ENCODE measurements around the gene CDKN2AIPNL. TPM values are rescaled to one million over a fixed set of nuclear protein-coding genes. Genes with fewer than 3 reads are reported as not detected.
"Not testable (repeated sequence)": the region's sequence is repeated elsewhere in the genome, so short reads cannot be mapped to it uniquely, and the experiment has no call there.

CDKN2AIPNL gene
- total RNA-seq, 1 experiment from 2014 or later = 75.7 TPM

DNA sequence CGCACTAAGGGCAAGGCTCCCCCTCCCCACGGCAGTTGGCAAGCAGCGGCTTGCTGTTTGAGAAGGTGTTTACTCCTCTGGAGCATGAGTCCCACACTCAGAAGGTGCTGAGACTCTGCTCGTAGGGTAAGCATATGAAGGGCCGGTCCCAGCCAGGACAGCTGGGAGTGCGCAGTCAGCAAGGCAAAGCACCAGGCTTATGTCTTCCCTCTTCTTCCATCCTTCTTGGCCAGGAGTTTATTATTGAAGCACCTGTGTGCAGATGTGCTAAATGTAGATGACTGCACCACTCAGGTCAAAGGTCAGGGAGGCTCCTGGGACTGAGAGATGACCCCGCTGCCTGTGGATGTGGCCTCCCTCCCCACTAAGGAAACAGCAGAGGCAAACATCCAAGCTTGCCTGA lies 27.0 kb upstream of the CDKN2AIPNL start:
- DNase-seq (ENCODE audit: low read depth) = no peak

DNA sequence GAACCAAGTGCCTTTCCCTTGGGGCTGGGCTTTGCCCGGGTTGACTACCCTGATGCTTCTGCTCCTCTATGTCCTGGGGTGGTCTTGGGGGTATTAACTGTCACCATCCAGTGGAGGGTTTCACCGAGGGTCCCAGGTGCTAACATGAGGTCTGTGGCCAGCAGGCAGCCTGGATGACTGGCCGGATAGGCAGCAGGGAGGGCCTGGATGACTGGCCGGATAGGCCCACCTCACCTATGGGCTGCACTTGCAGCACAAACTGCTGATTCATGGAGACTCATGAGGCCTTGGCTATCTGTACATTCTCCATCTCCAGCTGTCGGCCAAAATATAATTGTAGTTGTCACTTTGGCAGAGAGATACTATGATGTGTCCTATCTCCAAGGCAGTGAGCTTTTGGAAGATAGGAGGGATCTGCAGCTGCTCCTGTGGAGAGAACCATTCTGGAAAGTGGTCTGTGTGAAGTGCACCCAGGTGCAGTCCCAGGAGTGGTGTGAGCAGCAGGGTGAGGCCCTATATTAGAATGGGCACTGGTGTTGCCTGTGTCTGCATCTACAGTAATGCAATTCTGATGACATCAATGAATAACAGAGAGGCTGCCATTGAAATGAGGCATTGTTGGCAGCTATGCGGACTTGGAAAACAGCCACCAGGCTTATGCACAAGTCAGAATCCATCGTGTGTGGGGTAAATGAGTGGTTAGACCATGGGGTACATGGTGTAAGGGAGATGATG lies 26.3 kb upstream of the CDKN2AIPNL start:
- DNase-seq (ENCODE audit: low read depth) = peak; percentile 60

DNA sequence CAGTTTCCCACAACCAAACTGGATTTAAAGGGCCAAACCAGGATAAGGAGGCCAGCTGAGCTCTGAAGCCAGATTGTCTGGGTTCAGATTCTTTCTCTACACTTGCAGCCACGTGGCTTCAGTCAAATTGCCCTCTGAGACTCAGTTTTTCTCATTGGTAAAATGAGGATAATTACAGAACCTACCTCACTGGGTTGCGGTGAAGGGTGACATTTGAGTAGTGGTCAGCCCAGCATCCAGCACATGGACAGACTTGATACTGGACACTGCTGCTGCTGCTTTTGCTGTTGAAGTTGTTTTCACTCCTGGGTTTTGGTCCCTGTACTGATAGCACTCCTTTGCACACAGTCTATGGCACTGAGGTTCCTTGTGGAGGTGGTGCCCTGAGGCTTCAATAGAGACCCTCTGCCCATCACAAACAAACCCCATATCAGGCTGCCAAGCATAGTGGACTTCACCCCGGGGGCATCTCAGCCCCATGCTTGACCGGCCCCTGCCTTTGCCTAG lies 25.7 kb upstream of the CDKN2AIPNL start:
- peak; percentile 19 for DNase-seq (ENCODE audit: low read depth)

DNA sequence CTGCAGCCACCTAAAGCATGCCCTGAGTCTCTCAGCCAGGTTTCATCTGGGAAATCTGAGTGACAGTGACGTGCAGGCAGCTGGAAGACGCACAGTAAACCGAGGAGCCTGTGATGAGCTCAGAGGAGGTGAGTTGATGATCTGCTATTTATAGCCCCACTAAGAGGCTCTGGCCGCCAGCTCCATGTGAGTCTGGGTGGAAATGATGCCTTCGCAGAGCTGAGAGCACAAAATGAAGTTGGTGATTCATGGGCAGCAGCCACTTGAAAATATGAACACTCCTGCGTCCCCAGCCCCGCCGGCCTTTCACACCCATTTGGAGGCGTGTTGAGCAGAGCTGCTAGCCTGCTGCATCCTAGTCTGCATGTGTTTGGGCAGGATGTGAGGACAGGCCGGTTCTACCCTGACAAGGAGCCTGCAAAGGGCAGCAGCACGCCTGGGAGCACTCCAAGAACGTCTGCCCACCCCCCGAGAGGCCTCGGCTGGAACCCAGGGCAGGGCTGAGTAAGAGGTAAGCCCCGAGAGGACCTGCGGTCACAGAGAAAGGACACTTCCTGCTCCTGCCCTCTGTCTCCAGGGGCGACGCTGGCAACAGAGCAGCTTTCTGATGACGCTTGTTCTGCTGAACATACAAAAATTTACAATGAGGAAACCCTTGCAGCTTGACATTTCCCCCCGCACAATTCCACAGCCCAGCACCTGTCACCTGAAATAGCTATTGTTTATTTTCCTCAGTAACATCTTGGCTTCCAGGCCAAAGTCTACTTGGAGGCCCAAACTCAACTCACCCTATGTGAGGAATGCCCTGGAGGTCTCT lies 25.1 kb upstream of the CDKN2AIPNL start:
- DNase-seq (ENCODE audit: low read depth) = peak; percentile 92

GRCh38 chr5:134435560-134435959 lies 23.9 kb upstream of the CDKN2AIPNL start:
- DNase-seq (ENCODE audit: low read depth) = peak; percentile 70

- DNase-seq (ENCODE audit: low read depth) = peak; percentile 65
Measured at GRCh38 chr5:134432677-134433359, 21.1 kb upstream of the CDKN2AIPNL start.

- DNase-seq (ENCODE audit: low read depth) = no peak
Measured at GRCh38 chr5:134432174-134432573, 20.5 kb upstream of the CDKN2AIPNL start.

- no peak for DNase-seq (ENCODE audit: low read depth)
Measured at GRCh38 chr5:134430001-134430569, 18.4 kb upstream of the CDKN2AIPNL start.

DNA sequence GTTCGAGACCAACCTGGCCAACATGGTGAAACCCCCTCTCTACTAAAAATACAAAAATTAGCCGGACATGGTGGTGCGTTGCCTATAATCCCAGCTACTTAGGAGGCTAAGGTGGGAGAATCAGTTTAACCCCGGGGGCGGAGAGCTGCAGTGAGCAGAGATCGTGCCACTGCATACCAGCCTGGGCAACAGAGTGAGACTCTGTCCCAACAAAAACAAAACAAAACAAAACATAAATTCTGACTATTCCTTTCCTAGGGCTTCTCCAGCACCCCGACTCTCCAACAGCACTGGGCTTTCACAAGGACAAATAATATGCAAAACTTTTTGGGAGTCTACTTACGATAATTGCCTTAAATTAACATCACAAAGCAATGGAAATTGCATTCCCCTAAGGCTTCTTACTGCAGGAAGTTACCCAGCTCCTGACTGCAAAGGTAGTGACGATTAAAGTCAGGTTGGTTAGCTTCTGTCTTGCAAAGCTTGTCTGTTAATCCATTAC lies 15.9 kb upstream of the CDKN2AIPNL start:
- no peak for DNase-seq (ENCODE audit: low read depth)

DNA sequence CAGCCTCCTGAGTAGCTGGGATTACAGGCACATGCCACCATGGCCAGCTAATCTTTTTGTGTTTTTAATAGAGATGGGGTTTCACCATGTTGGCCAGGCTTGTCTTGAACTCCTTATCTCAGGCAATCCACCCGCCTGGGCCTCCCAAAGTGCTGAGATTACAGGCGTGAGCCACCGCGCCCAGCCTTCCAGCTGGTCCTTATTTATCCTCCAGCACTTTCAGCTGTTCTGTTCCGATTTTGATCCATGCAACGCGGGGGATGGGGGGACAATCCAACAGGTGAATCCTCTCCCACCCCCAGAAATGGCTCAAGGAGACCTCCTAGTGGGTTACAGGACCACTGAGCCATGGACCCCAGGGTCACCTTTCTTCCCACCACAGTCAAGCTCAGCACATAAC lies 14.7 kb upstream of the CDKN2AIPNL start:
- DNase-seq (ENCODE audit: low read depth) = no peak

GRCh38 chr5:134423376-134423775 lies 11.7 kb upstream of the CDKN2AIPNL start:
- no peak for DNase-seq (ENCODE audit: low read depth)

- no peak for DNase-seq (ENCODE audit: low read depth)
Measured at GRCh38 chr5:134422791-134423365, 11.2 kb upstream of the CDKN2AIPNL start.

GRCh38 chr5:134421038-134421437 lies 9.4 kb upstream of the CDKN2AIPNL start:
- not testable (repeated sequence) for DNase-seq (ENCODE audit: low read depth)

- no peak for DNase-seq (ENCODE audit: low read depth)
Measured at GRCh38 chr5:134420343-134420742, 8.7 kb upstream of the CDKN2AIPNL start.

GRCh38 chr5:134418958-134419357 lies 7.3 kb upstream of the CDKN2AIPNL start:
- DNase-seq (ENCODE audit: low read depth) = no peak

GRCh38 chr5:134417707-134418106 lies 6.0 kb upstream of the CDKN2AIPNL start:
- DNase-seq (ENCODE audit: low read depth) = no peak

DNA sequence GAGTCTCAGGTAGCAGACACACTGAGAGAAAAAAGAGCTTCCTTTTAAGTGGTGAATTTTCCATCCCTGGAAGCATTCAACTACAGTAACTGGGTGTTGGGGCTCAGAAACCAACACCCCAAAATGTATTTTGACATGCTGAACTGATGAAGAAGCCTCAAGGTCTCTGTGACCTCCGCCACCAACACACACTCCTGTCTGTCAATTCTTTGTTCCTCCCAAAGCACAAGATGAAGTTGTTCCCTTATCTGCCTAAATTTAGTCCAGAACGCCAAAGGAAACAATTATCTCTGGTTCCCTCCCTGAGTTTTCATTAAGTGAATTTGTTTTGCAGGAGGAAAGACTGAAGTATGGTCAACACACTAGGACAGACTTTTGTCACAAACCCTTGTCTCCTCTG lies 1.4 kb upstream of the CDKN2AIPNL start:
- no peak for DNase-seq (ENCODE audit: low read depth)

- no peak for DNase-seq (ENCODE audit: low read depth)
Measured at GRCh38 chr5:134411228-134411545, 494 bp downstream of the CDKN2AIPNL start.

GRCh38 chr5:134410822-134411221 lies 859 bp downstream of the CDKN2AIPNL start:
- DNase-seq (ENCODE audit: low read depth) = no peak

DNA sequence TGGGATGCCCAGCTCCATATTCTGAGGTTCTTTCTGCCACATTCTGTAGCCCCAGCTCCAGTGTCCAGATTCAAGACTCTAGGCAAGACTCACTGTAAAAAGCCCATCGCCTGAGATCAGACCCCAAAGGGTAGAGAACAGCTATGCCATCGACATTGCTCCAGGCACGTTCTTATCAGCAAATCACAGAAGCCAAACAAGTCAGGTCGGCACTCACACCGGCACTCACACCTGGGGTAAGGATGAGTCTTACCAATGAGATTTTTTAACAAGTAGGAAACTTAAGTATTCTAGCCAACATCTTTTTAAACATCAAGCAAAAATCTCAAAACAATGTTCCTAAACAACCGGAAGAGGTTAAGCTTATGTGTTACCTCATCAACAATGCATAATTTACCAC lies 2.4 kb downstream of the CDKN2AIPNL start:
- no peak for DNase-seq (ENCODE audit: low read depth)

- no peak for DNase-seq (ENCODE audit: low read depth)
Measured at GRCh38 chr5:134406390-134406789, 5.3 kb downstream of the CDKN2AIPNL start.

- no peak for DNase-seq (ENCODE audit: low read depth)
Measured at GRCh38 chr5:134403951-134404350, 7.7 kb downstream of the CDKN2AIPNL start.
